Trophoblast cell (in vitro differentiated cells and primary cell): ENCODE measurements around the gene PRKD1.
"Not testable (repeated sequence)": the region's sequence is repeated elsewhere in the genome, so short reads cannot be mapped to it uniquely, and the experiment has no call there.

Experiments
- DNase-seq, 2 donors: peaks; one replicate each; pipeline ENCODE4 v3.0.0-alpha.2; 2016
- H2AFZ ChIP-seq: 2 replicates; pipeline ENCODE4 v1.6.1; 2013; ENCODE audit warnings: low read length, moderate library complexity, mild to moderate bottlenecking; ENCODE audit not compliant: insufficient read depth, poor library complexity
- H2AK5ac ChIP-seq: 2 replicates; pipeline ENCODE4 v1.6.1; 2013; ENCODE audit warnings: mild to moderate bottlenecking, low read length
- H2BK120ac ChIP-seq: 2 replicates; pipeline ENCODE4 v1.6.1; 2013; ENCODE audit warnings: low read length, mild to moderate bottlenecking, moderate library complexity; ENCODE audit not compliant: insufficient read depth, poor library complexity
- H2BK12ac ChIP-seq: 2 replicates; pipeline ENCODE4 v1.6.1; 2013; ENCODE audit warnings: mild to moderate bottlenecking, low read length, moderate library complexity
- H2BK5ac ChIP-seq: 2 replicates; pipeline ENCODE4 v1.6.1; 2013; ENCODE audit warnings: low read length, low read depth, moderate library complexity, mild to moderate bottlenecking; ENCODE audit not compliant: poor library complexity
- H3K14ac ChIP-seq: 2 replicates; pipeline ENCODE4 v1.6.1; 2013; ENCODE audit warnings: mild to moderate bottlenecking, low read length
- H3K18ac ChIP-seq: 2 replicates; pipeline ENCODE4 v1.6.1; 2013; ENCODE audit warnings: mild to moderate bottlenecking, low read length
- H3K23ac ChIP-seq: 2 replicates; pipeline ENCODE4 v1.6.1; 2013; ENCODE audit warnings: low read length
- H3K27ac ChIP-seq: 2 replicates; pipeline ENCODE4 v1.5.1; 2013; ENCODE audit warnings: low read depth, mild to moderate bottlenecking, inconsistent platforms, low read length, moderate library complexity
- H3K27me3 ChIP-seq: 2 replicates; pipeline ENCODE4 v1.6.1; 2013; ENCODE audit warnings: inconsistent platforms, mild to moderate bottlenecking, low read length, moderate library complexity; ENCODE audit not compliant: insufficient read depth
- H3K36me3 ChIP-seq, 2 experiments: 1 replicate in 1 of 2; 2 replicates in 1 of 2; pipeline ENCODE4 v1.6.1; 2013; ENCODE audit warnings: low read length in 2 of 2, mild to moderate bottlenecking in 2 of 2, moderate library complexity in 1 of 2; ENCODE audit not compliant: insufficient read depth in 2 of 2, control insufficient read depth in 1 of 2
- H3K4ac ChIP-seq: 2 replicates; pipeline ENCODE4 v1.6.1; 2013; ENCODE audit warnings: low read depth, mild to moderate bottlenecking, low read length, moderate library complexity
- H3K4me1 ChIP-seq, 2 experiments: 1 replicate in 1 of 2; 2 replicates in 1 of 2; pipeline ENCODE4 v1.6.1; 2013; ENCODE audit warnings: low read length in 2 of 2, mild to moderate bottlenecking in 2 of 2, moderate library complexity in 1 of 2; ENCODE audit not compliant: insufficient read depth in 2 of 2, control insufficient read depth in 1 of 2
- H3K4me2 ChIP-seq: 2 replicates; pipeline ENCODE4 v1.6.1; 2013; ENCODE audit warnings: inconsistent platforms, mild to moderate bottlenecking, low read length, moderate library complexity
- H3K4me3 ChIP-seq: 2 replicates; pipeline ENCODE4 v1.5.1; 2013; ENCODE audit warnings: mild to moderate bottlenecking, low read depth, low read length, inconsistent platforms
- H3K79me1 ChIP-seq: one replicate; pipeline ENCODE4 v1.6.1; 2013; ENCODE audit warnings: low read length
- H3K79me2 ChIP-seq: 2 replicates; pipeline ENCODE4 v1.6.1; 2013; ENCODE audit warnings: low read length, mild to moderate bottlenecking; ENCODE audit not compliant: control insufficient read depth, insufficient read depth, poor library complexity
- H3K9ac ChIP-seq: 2 replicates; pipeline ENCODE4 v1.6.1; 2013; ENCODE audit warnings: mild to moderate bottlenecking, low read length
- H3K9me3 ChIP-seq: 2 replicates; pipeline ENCODE4 v1.6.1; 2013; ENCODE audit warnings: low read depth, mild to moderate bottlenecking, control low read depth, inconsistent platforms, low read length; ENCODE audit not compliant: insufficient read depth
- H4K12ac ChIP-seq: 2 replicates; pipeline ENCODE4 v1.6.1; 2013; ENCODE audit warnings: low read depth, mild to moderate bottlenecking, low read length, moderate library complexity
- H4K8ac ChIP-seq: 2 replicates; pipeline ENCODE4 v1.6.1; 2013; ENCODE audit warnings: low read depth, mild to moderate bottlenecking, low read length, moderate library complexity
- H4K91ac ChIP-seq: one replicate; pipeline ENCODE4 v1.6.1; 2013; ENCODE audit warnings: low read depth, mild to moderate bottlenecking, low read length, moderate library complexity
- WGBS: extraction: QIAGEN DNeasy Blood & Tissue Kit; methylation state at CpG from one replicate; pipeline ENCODE4 v1.1.7; 2013; ENCODE audit warnings: missing lambda C conversion rate; ENCODE audit not compliant: insufficient read length, insufficient coverage; ENCODE audit errors: extremely low coverage; 5-methylcytosine and 5-hydroxymethylcytosine counted together

PRKD1 gene

GRCh38 chr14:29858299-29858698 is 69.3 kb downstream of the PRKD1 start:
- H4K91ac ChIP-seq, result no peak overlapping the region

GRCh38 chr14:29857551-29857950 is 70.1 kb downstream of the PRKD1 start:
- Histone ChIP-seq H3K9ac (no peak overlapping the region), H3K4ac (no peak overlapping the region), H3K79me2 (no peaks in the 10 kb centered on the region), H2AFZ (no peak overlapping the region), H3K36me3 (peaks cover 0 to 2% of the 10 kb centered on the region in 2 experiments), H3K18ac (no peak overlapping the region), H4K12ac (no peak overlapping the region), H4K91ac (no peak overlapping the region), H3K27me3 (no peaks in the 10 kb centered on the region), H3K9me3 (peaks cover 2% of the 10 kb centered on the region), H3K4me3 (no peak overlapping the region), H2BK12ac (no peak overlapping the region), H3K79me1 (no peaks in the 10 kb centered on the region), H3K4me1 (no peaks in the 10 kb centered on the region), H3K14ac (no peak overlapping the region), H3K27ac (no peak overlapping the region), H3K4me2 (no peak overlapping the region), H3K23ac (no peak overlapping the region), H2AK5ac (no peak overlapping the region), H4K8ac (no peak overlapping the region), H2BK5ac (no peak overlapping the region), H2BK120ac (no peak overlapping the region)
- no peak for DNase-seq
- WGBS, result no CpG with 5 or more reads among the region's 3 CpGs

More at GRCh38 chr14:29858299-29858698, 69.3 kb downstream of the PRKD1 start:
- Histone ChIP-seq H3K79me1 (no peaks in the 10 kb centered on the region), H3K23ac (no peak overlapping the region), H3K79me2 (no peaks in the 10 kb centered on the region), H4K12ac (no peak overlapping the region), H3K4me2 (no peak overlapping the region), H3K36me3 (peaks cover 0 to 2% of the 10 kb centered on the region in 2 experiments), H4K8ac (no peak overlapping the region), H3K4me3 (no peak overlapping the region), H3K14ac (no peak overlapping the region), H3K27ac (no peak overlapping the region), H2BK120ac (no peak overlapping the region), H3K4ac (no peak overlapping the region), H2BK5ac (no peak overlapping the region), H3K27me3 (no peaks in the 10 kb centered on the region), H2AK5ac (no peak overlapping the region), H3K4me1 (no peaks in the 10 kb centered on the region), H2AFZ (no peak overlapping the region), H3K18ac (no peak overlapping the region), H2BK12ac (no peak overlapping the region), H3K9ac (no peak overlapping the region), H3K9me3 (peaks cover 2% of the 10 kb centered on the region)
- DNase-seq, result no peak
- no CpG with 5 or more reads among the region's 3 CpGs for WGBS

DNA sequence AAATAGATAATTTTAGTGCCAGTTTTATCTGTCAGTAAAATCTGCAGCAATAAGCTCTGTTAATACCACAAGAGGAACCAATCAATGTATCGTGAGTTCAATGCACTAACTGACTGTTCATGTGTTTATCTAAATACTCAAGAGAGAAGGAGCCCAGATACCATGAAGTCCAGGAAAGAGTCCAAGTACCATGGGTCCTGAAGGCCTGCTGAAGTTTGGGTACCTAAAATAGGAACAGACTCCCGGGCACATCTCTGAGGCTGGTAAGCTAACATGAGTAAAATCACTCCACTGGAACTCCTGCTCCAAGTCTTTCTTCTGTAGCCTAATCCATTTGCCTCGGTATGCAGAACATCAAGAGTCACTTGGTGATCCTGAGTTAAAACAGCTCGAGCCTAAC is 71.1 kb downstream of the PRKD1 start:
- no peak for DNase-seq
- Histone ChIP-seq H2BK12ac (no peak overlapping the region), H3K23ac (no peak overlapping the region), H2BK120ac (no peak overlapping the region), H3K18ac (no peak overlapping the region), H3K14ac (no peak overlapping the region), H3K9ac (no peak overlapping the region), H2AK5ac (no peak overlapping the region), H3K4me1 (no peaks in the 10 kb centered on the region), H2BK5ac (no peak overlapping the region), H3K4me3 (no peak overlapping the region), H4K12ac (no peak overlapping the region), H4K91ac (no peak overlapping the region), H3K79me1 (no peaks in the 10 kb centered on the region), H3K79me2 (no peaks in the 10 kb centered on the region), H2AFZ (no peak overlapping the region), H3K27ac (no peak overlapping the region), H4K8ac (no peak overlapping the region), H3K4me2 (no peak overlapping the region), H3K36me3 (peaks cover 0 to 2% of the 10 kb centered on the region in 2 experiments), H3K27me3 (no peaks in the 10 kb centered on the region), H3K4ac (no peak overlapping the region), H3K9me3 (peaks cover 2% of the 10 kb centered on the region)
- no CpG with 5 or more reads among the region's 4 CpGs for WGBS

DNA sequence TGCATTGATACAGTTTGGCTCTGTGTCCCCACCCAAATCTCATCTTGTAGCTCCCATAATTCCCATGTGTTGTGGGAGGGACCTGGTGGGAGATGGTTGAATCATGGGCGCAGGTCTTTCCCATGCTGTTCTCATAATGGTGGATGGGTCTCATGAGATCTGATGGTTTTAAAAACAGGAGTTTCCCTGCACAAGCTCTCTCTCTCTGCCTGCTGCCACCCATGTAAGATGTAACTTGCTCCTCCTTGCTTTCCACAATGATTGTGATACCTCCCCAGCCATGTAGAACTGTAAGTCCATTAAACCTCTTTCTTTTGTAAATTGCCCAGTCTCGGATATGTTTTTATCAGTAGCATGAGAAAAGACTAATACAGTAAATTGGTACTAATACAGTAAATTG is 74.0 kb downstream of the PRKD1 start:
- not testable (repeated sequence) for H3K36me3 ChIP-seq, H2AK5ac ChIP-seq, H4K12ac ChIP-seq, H3K23ac ChIP-seq, H2BK12ac ChIP-seq, H3K4ac ChIP-seq, DNase-seq, H4K91ac ChIP-seq, H3K9ac ChIP-seq, H3K27ac ChIP-seq, H3K4me2 ChIP-seq, H3K9me3 ChIP-seq, H3K27me3 ChIP-seq, H4K8ac ChIP-seq, H2BK5ac ChIP-seq, H3K79me1 ChIP-seq, H3K14ac ChIP-seq, H3K18ac ChIP-seq, H2AFZ ChIP-seq, H3K4me1 ChIP-seq, H2BK120ac ChIP-seq, H3K4me3 ChIP-seq, H3K79me2 ChIP-seq
- no CpG with 5 or more reads among the region's 2 CpGs for WGBS
